Measurements from ENCODE around the gene GALNT18.

Gene GALNT18

DNA sequence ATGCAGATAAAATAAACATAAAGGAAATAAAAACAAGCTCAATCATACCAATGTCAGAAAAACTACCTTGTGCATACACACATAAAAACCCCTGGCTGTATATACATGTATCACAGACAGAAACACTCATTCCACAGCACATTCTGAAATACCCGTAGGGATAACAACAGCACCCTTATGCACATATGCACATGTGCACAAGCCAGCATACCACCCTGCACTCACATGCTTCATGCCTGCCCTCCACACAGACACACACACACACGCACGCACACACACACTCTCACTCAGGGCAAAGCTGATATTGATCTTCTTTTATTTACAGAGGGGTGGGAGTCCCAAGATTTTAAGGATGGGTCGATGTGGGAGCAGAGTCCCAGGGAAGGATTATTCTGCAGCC lies 360.9 kb downstream of the GALNT18 start:
- Histone ChIP-seq H2BK15ac (ENCODE audit: low read length) (no peak overlapping the region), H3K36me3 (replicated peaks in 1 of 2; ENCODE audit: control insufficient read depth in 2 of 2, insufficient read depth in 2 of 2, low read length in 2 of 2) (no peaks in the 10 kb centered on the region), H3K27ac (replicated peaks; ENCODE audit: low read length) (no peak overlapping the region), H3K4me3 (ENCODE audit: low read length in 2 of 2) (no peak overlapping the region), H2BK120ac (ENCODE audit: low read depth, low read length) (no peak overlapping the region), H2AFZ (ENCODE audit: low read length) (no peak overlapping the region), H3K9ac (ENCODE audit: low read depth, low read length, poor library complexity) (no peak overlapping the region), H3K4me2 (ENCODE audit: insufficient read depth, low read length, poor library complexity, severe bottlenecking) (no peak overlapping the region), H3K23ac (ENCODE audit: low read depth, low read length, poor library complexity) (no peak overlapping the region), H4K91ac (ENCODE audit: low read depth, low read length, poor library complexity) (no peak overlapping the region), H2AK5ac (ENCODE audit: low read depth, low read length) (no peak overlapping the region), H4K8ac (ENCODE audit: low read depth, low read length) (no peak overlapping the region), H3K9me3 (replicated peaks in 1 of 2; ENCODE audit: control insufficient read depth in 2 of 2, insufficient read depth in 1 of 2, low read depth in 1 of 2, low read length in 2 of 2) (no peaks in the 10 kb centered on the region), H3K18ac (ENCODE audit: low read length) (no peak overlapping the region), H3K27me3 (ENCODE audit: control insufficient read depth in 3 of 3, insufficient read depth in 3 of 3, low read depth in 1 of 3, low read length in 3 of 3) (no peaks in the 10 kb centered on the region), H3K4ac (ENCODE audit: low read length) (no peak overlapping the region), H2BK12ac (ENCODE audit: low read length) (no peak overlapping the region), H2BK5ac (ENCODE audit: low read length) (no peak overlapping the region), H3K79me1 (ENCODE audit: low read depth, low read length) (no peaks in the 10 kb centered on the region), H3K4me1 (ENCODE audit: control insufficient read depth in 2 of 2, insufficient read depth in 1 of 2, low read depth in 1 of 2, low read length in 2 of 2) (peaks cover 0 to 1% of the 10 kb centered on the region in 2 donors), H3K14ac (ENCODE audit: low read length) (no peak overlapping the region)
- WGBS, 2 donors (ENCODE audit: extremely low coverage in 2 of 2, insufficient read length in 2 of 2, insufficient replicate concordance in 1 of 2): no CpG with 5 or more reads among the region's 4 CpGs
- DNase-seq (ENCODE audit: low spot score): no peak

DNA sequence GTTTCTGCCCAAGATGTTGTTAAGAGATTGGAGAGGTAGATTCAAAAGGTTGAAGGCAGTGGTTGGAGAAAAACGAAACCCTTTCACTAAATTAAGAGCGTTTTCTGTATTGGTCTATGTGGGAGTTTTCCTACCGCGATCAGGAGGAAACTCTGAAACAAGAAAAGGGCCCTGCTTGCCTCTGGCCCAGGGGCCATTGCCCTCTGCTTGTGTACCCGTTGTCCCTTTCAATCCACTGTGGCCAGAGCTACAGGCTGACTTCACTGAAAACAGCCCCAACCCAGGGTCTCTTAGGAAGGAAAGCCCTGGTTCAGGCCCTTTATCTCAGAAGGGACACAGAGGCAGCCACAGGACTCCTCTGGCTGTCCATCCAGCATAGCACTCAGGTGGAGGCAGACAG lies 367.8 kb downstream of the GALNT18 start:
- no peak for DNase-seq (ENCODE audit: low spot score)
- Histone ChIP-seq H2BK15ac (ENCODE audit: low read length) (no peak overlapping the region), H3K9ac (ENCODE audit: low read depth, low read length, poor library complexity) (no peak overlapping the region), H3K4ac (ENCODE audit: low read length) (no peak overlapping the region), H4K91ac (ENCODE audit: low read depth, low read length, poor library complexity) (no peak overlapping the region), H3K4me1 (ENCODE audit: control insufficient read depth in 2 of 2, insufficient read depth in 1 of 2, low read depth in 1 of 2, low read length in 2 of 2) (no peaks in the 10 kb centered on the region), H2BK5ac (ENCODE audit: low read length) (no peak overlapping the region), H3K18ac (ENCODE audit: low read length) (no peak overlapping the region), H3K14ac (ENCODE audit: low read length) (no peak overlapping the region), H3K27me3 (ENCODE audit: control insufficient read depth in 3 of 3, insufficient read depth in 3 of 3, low read depth in 1 of 3, low read length in 3 of 3) (no peaks in the 10 kb centered on the region), H3K9me3 (replicated peaks in 1 of 2; ENCODE audit: control insufficient read depth in 2 of 2, insufficient read depth in 1 of 2, low read depth in 1 of 2, low read length in 2 of 2) (no peaks in the 10 kb centered on the region), H2BK120ac (ENCODE audit: low read depth, low read length) (no peak overlapping the region), H3K4me2 (ENCODE audit: insufficient read depth, low read length, poor library complexity, severe bottlenecking) (no peak overlapping the region), H3K27ac (replicated peaks; ENCODE audit: low read length) (no peak overlapping the region), H2AK5ac (ENCODE audit: low read depth, low read length) (no peak overlapping the region), H3K23ac (ENCODE audit: low read depth, low read length, poor library complexity) (no peak overlapping the region), H4K8ac (ENCODE audit: low read depth, low read length) (no peak overlapping the region), H3K4me3 (ENCODE audit: low read length in 2 of 2) (no peak overlapping the region), H2AFZ (ENCODE audit: low read length) (no peak overlapping the region), H3K36me3 (replicated peaks in 1 of 2; ENCODE audit: control insufficient read depth in 2 of 2, insufficient read depth in 2 of 2, low read length in 2 of 2) (no peaks in the 10 kb centered on the region), H3K79me1 (ENCODE audit: low read depth, low read length) (no peaks in the 10 kb centered on the region), H2BK12ac (ENCODE audit: low read length) (no peak overlapping the region)
- WGBS, 2 donors (ENCODE audit: extremely low coverage in 2 of 2, insufficient read length in 2 of 2, insufficient replicate concordance in 1 of 2): no CpG with 5 or more reads among the region's 5 CpGs

DNA sequence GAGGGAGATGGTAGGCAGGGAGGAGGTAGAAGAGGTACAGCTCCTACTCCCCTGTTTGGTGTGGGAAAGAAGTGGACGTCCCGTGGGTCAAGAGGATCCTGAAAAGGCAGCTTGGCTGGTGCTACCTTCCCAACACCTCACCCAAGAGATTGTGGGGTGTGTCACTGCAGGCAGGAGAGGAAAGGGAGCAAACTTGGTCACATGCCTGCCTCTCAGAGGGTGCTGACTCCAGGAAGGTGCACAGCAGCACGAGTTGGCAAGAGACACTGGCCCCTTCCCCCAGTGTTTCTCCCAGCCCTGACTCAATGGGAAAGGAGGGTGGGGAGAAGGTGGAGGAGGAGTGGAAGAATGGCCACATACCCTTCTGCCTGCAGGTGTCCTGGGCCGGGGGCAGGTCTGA lies 368.3 kb downstream of the GALNT18 start:
- Histone ChIP-seq H3K4me1 (ENCODE audit: control insufficient read depth in 2 of 2, insufficient read depth in 1 of 2, low read depth in 1 of 2, low read length in 2 of 2) (no peaks in the 10 kb centered on the region), H3K4me2 (ENCODE audit: insufficient read depth, low read length, poor library complexity, severe bottlenecking) (no peak overlapping the region), H3K4me3 (ENCODE audit: low read length in 2 of 2) (no peak overlapping the region), H3K27ac (replicated peaks; ENCODE audit: low read length) (no peak overlapping the region), H2AFZ (ENCODE audit: low read length) (no peak overlapping the region), H2BK15ac (ENCODE audit: low read length) (no peak overlapping the region), H3K23ac (ENCODE audit: low read depth, low read length, poor library complexity) (no peak overlapping the region), H2BK12ac (ENCODE audit: low read length) (no peak overlapping the region), H2BK5ac (ENCODE audit: low read length) (no peak overlapping the region), H3K9ac (ENCODE audit: low read depth, low read length, poor library complexity) (peak overlapping the region; percentile 6), H3K18ac (ENCODE audit: low read length) (peak overlapping the region; percentile 1), H4K91ac (ENCODE audit: low read depth, low read length, poor library complexity) (no peak overlapping the region), H4K8ac (ENCODE audit: low read depth, low read length) (no peak overlapping the region), H3K79me1 (ENCODE audit: low read depth, low read length) (no peaks in the 10 kb centered on the region), H3K14ac (ENCODE audit: low read length) (no peak overlapping the region), H3K4ac (ENCODE audit: low read length) (no peak overlapping the region), H3K9me3 (replicated peaks in 1 of 2; ENCODE audit: control insufficient read depth in 2 of 2, insufficient read depth in 1 of 2, low read depth in 1 of 2, low read length in 2 of 2) (no peaks in the 10 kb centered on the region), H2AK5ac (ENCODE audit: low read depth, low read length) (no peak overlapping the region), H3K27me3 (ENCODE audit: control insufficient read depth in 3 of 3, insufficient read depth in 3 of 3, low read depth in 1 of 3, low read length in 3 of 3) (no peaks in the 10 kb centered on the region), H2BK120ac (ENCODE audit: low read depth, low read length) (no peak overlapping the region), H3K36me3 (replicated peaks in 1 of 2; ENCODE audit: control insufficient read depth in 2 of 2, insufficient read depth in 2 of 2, low read length in 2 of 2) (no peaks in the 10 kb centered on the region)
- WGBS, 2 donors (ENCODE audit: extremely low coverage in 2 of 2, insufficient read length in 2 of 2, insufficient replicate concordance in 1 of 2): no CpG with 5 or more reads among the region's 4 CpGs
- no peak for DNase-seq (ENCODE audit: low spot score)

DNA sequence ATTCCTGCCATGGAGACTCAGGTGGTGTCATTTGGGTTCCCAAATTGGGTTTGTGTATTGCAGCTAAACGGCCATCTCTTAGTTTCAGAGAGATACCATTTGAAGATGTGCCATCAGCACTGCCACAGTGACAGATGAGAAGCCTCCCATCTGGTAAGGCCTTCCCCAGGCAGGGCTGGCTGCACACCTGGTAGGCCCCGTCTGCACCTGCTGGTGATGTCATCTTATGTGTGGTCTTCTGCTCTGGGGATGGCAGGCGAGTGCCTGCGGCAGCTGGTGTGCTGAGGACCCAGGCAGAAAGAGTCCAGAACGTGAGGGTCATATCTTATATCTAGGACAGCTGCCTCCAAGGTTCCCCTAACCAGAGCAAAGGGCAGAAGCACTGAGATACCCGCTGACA lies 369.4 kb downstream of the GALNT18 start:
- Histone ChIP-seq H3K18ac (ENCODE audit: low read length) (no peak overlapping the region), H4K8ac (ENCODE audit: low read depth, low read length) (no peak overlapping the region), H3K14ac (ENCODE audit: low read length) (no peak overlapping the region), H2BK5ac (ENCODE audit: low read length) (no peak overlapping the region), H3K4me2 (ENCODE audit: insufficient read depth, low read length, poor library complexity, severe bottlenecking) (no peak overlapping the region), H2AFZ (ENCODE audit: low read length) (no peak overlapping the region), H2BK120ac (ENCODE audit: low read depth, low read length) (no peak overlapping the region), H2BK15ac (ENCODE audit: low read length) (no peak overlapping the region), H2AK5ac (ENCODE audit: low read depth, low read length) (no peak overlapping the region), H3K4me1 (ENCODE audit: control insufficient read depth in 2 of 2, insufficient read depth in 1 of 2, low read depth in 1 of 2, low read length in 2 of 2) (no peaks in the 10 kb centered on the region), H3K36me3 (replicated peaks in 1 of 2; ENCODE audit: control insufficient read depth in 2 of 2, insufficient read depth in 2 of 2, low read length in 2 of 2) (no peaks in the 10 kb centered on the region), H3K27ac (replicated peaks; ENCODE audit: low read length) (no peak overlapping the region), H3K27me3 (ENCODE audit: control insufficient read depth in 3 of 3, insufficient read depth in 3 of 3, low read depth in 1 of 3, low read length in 3 of 3) (no peaks in the 10 kb centered on the region), H3K79me1 (ENCODE audit: low read depth, low read length) (no peaks in the 10 kb centered on the region), H3K4ac (ENCODE audit: low read length) (no peak overlapping the region), H4K91ac (ENCODE audit: low read depth, low read length, poor library complexity) (no peak overlapping the region), H2BK12ac (ENCODE audit: low read length) (no peak overlapping the region), H3K23ac (ENCODE audit: low read depth, low read length, poor library complexity) (no peak overlapping the region), H3K4me3 (ENCODE audit: low read length in 2 of 2) (no peak overlapping the region), H3K9me3 (replicated peaks in 1 of 2; ENCODE audit: control insufficient read depth in 2 of 2, insufficient read depth in 1 of 2, low read depth in 1 of 2, low read length in 2 of 2) (no peaks in the 10 kb centered on the region), H3K9ac (ENCODE audit: low read depth, low read length, poor library complexity) (no peak overlapping the region)
- WGBS, 2 donors (ENCODE audit: extremely low coverage in 2 of 2, insufficient read length in 2 of 2, insufficient replicate concordance in 1 of 2): no CpG with 5 or more reads among the region's 6 CpGs
- DNase-seq (ENCODE audit: low spot score): no peak

Measured in neuronal stem cell (in vitro differentiated cells).